ENCODE measurements around the gene STIP1. TPM values are rescaled to one million over a fixed set of nuclear protein-coding genes. Genes with fewer than 3 reads are reported as not detected.
A peak's percentile ranks its signal among the peaks of the same experiment; 100 is the strongest.

Gene STIP1
- total and polyA plus RNA-seq, 9 of the 15 experiments (the other 6 are each of a cell fraction or from before 2014, with no cell fraction given), result 58.1 to 465 (median 346) TPM

GRCh38 chr11:64235437-64236161, 49.6 kb downstream of the STIP1 start (continued):
- TF ChIP-seq HDAC2 (IDR thresholded peaks at IDR 0.05) (peak; percentile 37; the same call in 1 of the 2 replicates), PKNOX1 (IDR thresholded peaks at IDR 0.05) (0 out of 2 replicates have a peak, but pooled peaks have one; percentile 12), POLR2G (IDR thresholded peaks at IDR 0.05; ENCODE audit: low read depth, low read length) (peak; percentile 41; the same call in 1 of the 2 replicates), ZBTB1 (CRISPR knock-in tag; IDR thresholded peaks at IDR 0.05; ENCODE audit: borderline replicate concordance, low read depth) (no peak), TAF7 (tag; IDR thresholded peaks at IDR 0.05) (no peak), BHLHE40 (IDR thresholded peaks at IDR 0.05; ENCODE audit: low read length) (no peak)

GRCh38 chr11:64237484-64237951, 51.5 kb downstream of the STIP1 start:
- no peak overlapping the region for H3K4me3 ChIP-seq
- peaks cover 23 to 61% of the 10 kb centered on the region in 2 experiments for H3K4me1 ChIP-seq (replicated peaks in 1 of 2; ENCODE audit: control insufficient read depth in 2 of 2, insufficient read depth in 2 of 2, low read length in 2 of 2)
- H3K27me3 ChIP-seq (ENCODE audit: control insufficient read depth in 2 of 2, insufficient read depth in 2 of 2, low read length in 2 of 2), result no peaks in the 10 kb centered on the region
- no peak overlapping the region for H2AFZ ChIP-seq (ENCODE audit: low read depth, low read length)
- DNase-seq (ENCODE audit: extremely low read depth in 1 of 4, low spot score in 3 of 4) (no peak), ATAC-seq (no peak), FAIRE-seq (no peak)
- TF ChIP-seq GABPB1 (CRISPR knock-in tag; IDR thresholded peaks at IDR 0.05), result no peak
- peak; percentile 44; the same call in 1 of the 2 replicates for TF ChIP-seq RBFOX2 (IDR thresholded peaks at IDR 0.05; ENCODE audit: low read depth, low read length)
- H3K27ac ChIP-seq (ENCODE audit: extremely low read depth, low read depth, low read length), result 0 out of 3 replicates have a peak overlapping the region, but pooled peaks have one; percentile 12
- ChIA-PET CTCF (ENCODE audit: low intra/inter-chr PET ratio) (no interaction called here), POLR2A (interaction anchor here (1.0 to 1.6 kb wide), 3 partner anchors 13 to 31 kb away, joined by 3 to 9 read pairs (median 3); no protein-coding TSS in a partner anchor)
- H3K4me2 ChIP-seq (ENCODE audit: insufficient read depth, low read length), result no peak overlapping the region
- H3K9me1 ChIP-seq (ENCODE audit: control insufficient read depth, insufficient read depth, low read length), result no peaks in the 10 kb centered on the region
- no peak overlapping the region for H3K9ac ChIP-seq (ENCODE audit: insufficient read depth in 1 of 2, low read depth in 2 of 2, low read length in 2 of 2)
- 0 out of 2 replicates have a peak, but pooled peaks cover 3% of the 10 kb centered on the region for H4K20me1 ChIP-seq (replicated peaks; ENCODE audit: control insufficient read depth, insufficient read depth, low read length)
- peaks cover 44% of the 10 kb centered on the region; the same call in 2 of the 3 replicates for H3K36me3 ChIP-seq (ENCODE audit: control insufficient read depth, insufficient read depth, low read length)
- in situ Hi-C loops (cut with MboI) (no loop called here), intact Hi-C loops (cut with micrococcal nuclease) (no loop called here)
- 82% methylated on average over 10 of the region's 12 CpGs for WGBS (ENCODE audit: insufficient coverage, low coverage, missing lambda C conversion rate)
- peaks cover 43% of the 10 kb centered on the region for H3K79me2 ChIP-seq (ENCODE audit: control insufficient read depth, insufficient read depth, low read length)
- H3K9me3 ChIP-seq (replicated peaks; ENCODE audit: control insufficient read depth, insufficient read depth, low read depth, low read length), result no peaks in the 10 kb centered on the region
- no TSS peak for BruUV-seq (replicated peaks)
